Esophagus mucosa (tissue), 1 donor: ENCODE results near the gene MSRB1. TPM values are rescaled to one million over a fixed set of nuclear protein-coding genes. Genes with fewer than 3 reads are reported as not detected.
"Not testable (repeated sequence)": the region's sequence is repeated elsewhere in the genome, so short reads cannot be mapped to it uniquely, and the experiment has no call there.

Source experiments
- ATAC-seq: fragments of 200-7000 bp; cut with Tn5 transposase; one replicate; pipeline ENCODE4 v1.9.1; 2020
- total RNA-seq: library from RNA; stranded (reverse); gene quantifications from one replicate; pipeline ENCODE4 v1.2.4, GENCODE V29; 2023
- donor health status: DM: yes; HTN: yes; CAD: no.

The MSRB1 gene
- total RNA-seq, 1 donor from 2014 or later: 44.0 TPM

- no peak for ATAC-seq
These were observed 35.6 kb upstream of the MSRB1 start for GRCh38 chr16:1978476-1979120.

GRCh38 chr16:1977875-1978268 is 34.9 kb upstream of the MSRB1 start:
- no peak for ATAC-seq

- peak; percentile 14 for ATAC-seq
These were observed 34.2 kb upstream of the MSRB1 start for GRCh38 chr16:1976951-1977874.

GRCh38 chr16:1976216-1976520 is 33.2 kb upstream of the MSRB1 start:
- ATAC-seq: no peak

GRCh38 chr16:1975432-1976215 is 32.6 kb upstream of the MSRB1 start:
- no peak for ATAC-seq

GRCh38 chr16:1974157-1975070 is 31.4 kb upstream of the MSRB1 start:
- ATAC-seq: no peak

- no peak for ATAC-seq
These were observed 30.6 kb upstream of the MSRB1 start for GRCh38 chr16:1973461-1974156.

- ATAC-seq: peak; percentile 51
These were observed 29.5 kb upstream of the MSRB1 start for GRCh38 chr16:1972490-1972877.

- peak; percentile 84 for ATAC-seq
These were observed 28.9 kb upstream of the MSRB1 start, which contains the start of gene TBL3 for GRCh38 chr16:1971796-1972489. Gene TBL3, plus strand, starts transcription at chr16:1972053. Its CDS starts 112 bp downstream, at chr16:1972165.

GRCh38 chr16:1968146-1968953 is 25.4 kb upstream of the MSRB1 start:
- no peak for ATAC-seq

- no peak for ATAC-seq
These were observed 23.5 kb upstream of the MSRB1 start, which contains the start of gene RNF151 for GRCh38 chr16:1966460-1966859. Gene RNF151, plus strand, starts transcription at chr16:1966856. Its CDS starts 26 bp downstream, at chr16:1966882.

GRCh38 chr16:1965396-1966001 is 22.5 kb upstream of the MSRB1 start:
- no peak for ATAC-seq

- peak; percentile 94 for ATAC-seq
These were observed 21.8 kb upstream of the MSRB1 start, which contains the start of gene RPS2 for GRCh38 chr16:1964506-1965395. Gene RPS2, minus strand, starts transcription at chr16:1964826. Its CDS starts 201 bp downstream, at chr16:1964625.

- no peak for ATAC-seq
These were observed 21.0 kb upstream of the MSRB1 start for GRCh38 chr16:1963806-1964505.

- ATAC-seq: not testable (repeated sequence)
These were observed 19.5 kb upstream of the MSRB1 start for GRCh38 chr16:1962161-1963153.

GRCh38 chr16:1961651-1962067 is 18.7 kb upstream of the MSRB1 start:
- no peak for ATAC-seq
